MM.1S (cell line): Measurements from ENCODE around the gene TMEM212.

Experiments
- EZH2 ChIP-seq: fragments of 300-600 bp; sonication (generic); optimal IDR thresholded peaks from 2 replicates; pipeline ENCODE3; 2017; ENCODE audit warnings: low read depth, mild to moderate bottlenecking, antibody characterized with exemption, low read length, mixed read lengths
- EZH2phosphoT487 ChIP-seq: fragments of 300-600 bp; sonication (generic); IDR thresholded peaks from 2 replicates; pipeline ENCODE4 v1.6.1; 2018; ENCODE audit warnings: antibody characterized with exemption, low read length
- TF ChIP-seq, protein P1 (sequence below): fragments of 300-600 bp; sonication (generic); IDR thresholded peaks from 2 replicates; pipeline ENCODE4 v1.5.1; 2016; ENCODE audit warnings: antibody characterized with exemption, low read length, mixed read lengths

DNA sequence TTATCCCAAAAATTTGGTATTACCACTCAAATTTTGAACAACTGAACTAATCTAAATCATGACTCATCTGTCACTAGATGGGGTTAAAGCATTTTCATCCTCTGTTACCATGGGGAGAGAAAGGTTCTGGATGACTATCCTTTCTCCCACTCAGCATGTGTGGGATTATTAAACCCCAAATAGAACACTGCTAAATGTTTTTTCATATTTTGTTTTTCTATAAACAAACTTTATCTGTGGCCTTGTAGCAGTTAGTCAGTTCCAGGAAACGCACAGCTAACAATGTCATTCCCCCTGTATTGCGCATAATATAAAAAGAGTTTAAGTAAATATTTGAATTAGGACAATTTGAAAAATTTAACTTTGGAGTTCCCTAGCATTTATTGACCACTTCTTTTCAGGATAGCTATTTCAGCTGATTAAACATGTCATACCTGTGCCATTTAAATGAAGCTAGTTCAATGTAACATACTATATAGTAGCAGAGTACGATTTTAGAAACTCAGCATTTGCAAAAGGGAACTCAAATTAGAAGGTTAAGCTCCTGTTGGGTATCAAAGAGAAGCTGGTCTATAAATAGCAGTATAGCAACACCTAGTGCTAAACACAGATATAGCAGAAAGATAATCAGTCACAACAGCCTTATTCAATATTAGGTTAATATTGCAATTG, 9.2 kb upstream of the TMEM212 start:
- TF ChIP-seq EZH2phosphoT487 (no peak), EZH2 (no peak)
- TF ChIP-seq, protein P1, sequence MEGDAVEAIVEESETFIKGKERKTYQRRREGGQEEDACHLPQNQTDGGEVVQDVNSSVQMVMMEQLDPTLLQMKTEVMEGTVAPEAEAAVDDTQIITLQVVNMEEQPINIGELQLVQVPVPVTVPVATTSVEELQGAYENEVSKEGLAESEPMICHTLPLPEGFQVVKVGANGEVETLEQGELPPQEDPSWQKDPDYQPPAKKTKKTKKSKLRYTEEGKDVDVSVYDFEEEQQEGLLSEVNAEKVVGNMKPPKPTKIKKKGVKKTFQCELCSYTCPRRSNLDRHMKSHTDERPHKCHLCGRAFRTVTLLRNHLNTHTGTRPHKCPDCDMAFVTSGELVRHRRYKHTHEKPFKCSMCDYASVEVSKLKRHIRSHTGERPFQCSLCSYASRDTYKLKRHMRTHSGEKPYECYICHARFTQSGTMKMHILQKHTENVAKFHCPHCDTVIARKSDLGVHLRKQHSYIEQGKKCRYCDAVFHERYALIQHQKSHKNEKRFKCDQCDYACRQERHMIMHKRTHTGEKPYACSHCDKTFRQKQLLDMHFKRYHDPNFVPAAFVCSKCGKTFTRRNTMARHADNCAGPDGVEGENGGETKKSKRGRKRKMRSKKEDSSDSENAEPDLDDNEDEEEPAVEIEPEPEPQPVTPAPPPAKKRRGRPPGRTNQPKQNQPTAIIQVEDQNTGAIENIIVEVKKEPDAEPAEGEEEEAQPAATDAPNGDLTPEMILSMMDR, result peak; percentile 64
